Kidney glomerular epithelial cell (primary cell): ENCODE measurements around the gene SLC35B3.
A peak's percentile ranks its signal among the peaks of the same experiment; 100 is the strongest.
"Not testable (repeated sequence)": the region's sequence is repeated elsewhere in the genome, so short reads cannot be mapped to it uniquely, and the experiment has no call there.

Experiments used
- DNase-seq: peaks from one replicate; lab custom pipeline; 2025; lab: John Stamatoyannopoulos, UW

The SLC35B3 gene

GRCh38 chr6:8435093-8435844 is at the start of gene SLC35B3:
SLC35B3 (minus strand) TSS chr6:8435545.
- DNase-seq = peak; percentile 85

GRCh38 chr6:8483650-8484049 is 48.3 kb upstream of the SLC35B3 start:
- no peak for DNase-seq

- DNase-seq = no peak
Observed at GRCh38 chr6:8481727-8482126, 46.4 kb upstream of the SLC35B3 start.

- no peak for DNase-seq
Observed at GRCh38 chr6:8478418-8478817, 43.1 kb upstream of the SLC35B3 start.

DNA sequence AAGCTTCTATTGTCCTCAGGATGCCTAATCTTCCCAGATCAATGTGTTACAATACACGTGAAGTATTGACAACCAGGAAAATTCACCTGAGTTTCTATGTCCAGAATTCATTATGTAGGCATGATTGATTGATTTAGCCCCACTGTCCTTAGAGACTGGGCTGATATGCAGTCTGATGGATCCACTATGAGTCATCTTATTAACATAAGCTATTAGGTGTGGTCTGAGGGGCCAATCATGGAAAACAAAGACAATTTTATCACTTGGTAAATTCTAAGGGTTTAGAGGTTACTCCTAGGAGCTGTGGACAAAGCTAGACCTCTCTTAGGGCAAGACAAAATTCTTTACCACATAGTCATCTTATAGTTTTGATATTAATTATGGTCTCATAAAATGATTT is 41.3 kb upstream of the SLC35B3 start:
- DNase-seq = no peak

DNA sequence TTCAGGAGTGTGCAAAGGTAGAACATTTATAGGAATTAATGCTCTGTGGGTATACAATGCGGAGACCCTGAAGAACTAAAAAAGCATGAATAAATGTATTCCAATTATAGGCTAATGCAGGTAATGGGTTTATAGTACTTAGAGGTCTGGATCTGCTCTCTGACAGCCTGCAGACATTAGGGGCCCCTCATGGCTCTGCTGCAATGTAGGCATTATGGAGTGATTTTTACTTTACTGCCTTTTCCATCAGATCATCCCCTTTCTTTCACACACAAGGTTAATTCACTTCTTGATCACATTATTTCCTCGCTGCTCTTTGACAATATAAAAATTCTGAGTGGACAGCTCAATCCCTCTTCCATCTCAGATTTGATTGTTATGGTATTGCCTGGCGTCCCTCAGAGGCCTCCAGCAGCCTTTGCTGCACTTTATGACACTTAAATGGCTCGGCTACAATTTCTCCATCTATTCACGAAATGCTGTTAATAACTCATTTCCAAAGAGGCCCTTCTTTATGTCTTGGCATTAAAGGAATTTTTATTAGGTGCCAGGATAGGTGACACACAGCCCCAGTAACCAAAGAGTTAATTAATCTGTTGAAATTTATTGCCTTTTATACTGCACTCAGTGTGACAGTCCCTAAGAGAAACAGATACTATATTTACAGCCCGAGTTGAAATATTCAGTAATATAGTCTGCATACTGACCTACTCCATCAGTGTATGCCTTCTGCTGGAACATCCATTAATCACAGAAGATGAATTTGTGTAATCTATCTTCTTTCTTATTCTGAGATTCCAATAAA is 33.4 kb upstream of the SLC35B3 start:
- no peak for DNase-seq

DNA sequence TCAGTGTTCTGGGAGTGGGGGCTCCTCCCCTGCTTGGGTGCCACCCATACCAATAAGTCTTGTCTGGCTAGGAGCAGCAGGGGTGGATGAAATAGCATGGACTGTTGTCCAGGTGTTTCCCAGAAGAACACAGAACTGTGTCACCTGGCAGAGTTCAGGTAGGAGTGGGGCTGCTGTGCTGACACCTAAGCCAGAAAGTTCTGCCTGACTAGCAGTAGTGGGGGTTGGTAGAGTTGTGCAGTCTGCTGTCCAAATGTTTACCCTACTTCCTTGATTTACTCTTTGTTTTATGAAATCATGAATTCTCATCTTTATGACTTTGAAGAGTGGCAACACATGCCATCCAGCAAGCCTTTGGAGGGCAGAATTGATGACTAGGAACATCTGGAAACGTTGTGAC is 27.3 kb upstream of the SLC35B3 start:
- no peak for DNase-seq

- DNase-seq = no peak
Observed at GRCh38 chr6:8462169-8462568, 26.8 kb upstream of the SLC35B3 start.

DNA sequence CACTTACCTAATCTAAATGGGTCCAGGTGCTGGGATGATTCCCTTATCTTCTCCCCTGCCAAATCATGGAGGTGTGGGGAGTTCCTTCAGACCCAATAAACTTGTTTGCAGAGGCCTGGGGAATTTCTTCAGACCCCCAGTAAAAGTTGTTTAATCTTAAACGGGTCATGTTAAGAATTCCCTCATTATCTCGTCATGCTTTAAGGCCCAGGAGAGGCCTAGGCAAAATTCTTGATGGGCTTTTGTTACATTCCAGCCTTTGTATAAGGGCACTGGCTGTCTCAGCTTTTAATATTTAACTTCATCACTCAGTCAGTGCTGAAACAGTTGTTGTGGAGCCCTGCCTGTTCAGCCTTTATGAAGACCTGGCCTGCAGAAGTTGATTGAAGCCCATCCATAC is 11.0 kb upstream of the SLC35B3 start:
- DNase-seq = peak; percentile 80

DNA sequence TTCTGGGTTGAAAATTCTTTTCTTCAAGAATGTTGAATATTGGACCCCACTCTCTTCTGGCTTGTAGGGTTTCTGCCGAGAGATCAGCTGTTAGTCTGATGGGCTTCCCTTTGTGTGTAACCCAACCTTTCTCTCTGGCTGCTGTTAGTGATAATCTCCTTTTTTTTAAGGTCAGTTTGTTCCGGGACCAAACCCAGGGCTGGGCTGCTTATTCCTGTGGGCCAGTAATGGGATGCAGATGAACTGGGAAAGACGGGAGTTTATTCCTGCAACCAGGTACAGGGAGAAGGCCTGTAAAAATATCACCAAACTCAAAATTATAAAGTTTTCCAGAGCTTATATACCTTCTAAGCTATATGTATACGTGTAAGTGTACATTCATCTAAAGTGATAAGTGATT is 10.6 kb upstream of the SLC35B3 start:
- DNase-seq = not testable (repeated sequence)

DNA sequence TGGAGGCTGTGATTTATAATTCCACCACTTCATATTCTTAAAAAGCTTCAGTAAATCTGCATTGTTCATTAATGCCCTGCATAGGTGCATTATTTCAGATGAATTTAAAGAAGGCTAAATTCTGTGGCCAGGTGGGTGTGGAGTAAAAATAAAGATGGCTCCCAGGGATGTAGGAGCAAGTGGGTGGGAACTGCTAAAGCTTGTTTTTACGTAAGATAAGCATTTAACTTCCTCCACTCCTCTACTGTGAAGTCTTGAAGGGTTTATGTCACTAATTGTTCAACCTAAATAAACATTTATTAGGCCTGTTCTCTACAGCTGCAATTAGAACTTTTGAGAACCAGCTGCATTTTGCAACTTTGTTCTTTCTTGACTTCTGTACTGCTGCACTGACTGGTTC is 6.8 kb upstream of the SLC35B3 start:
- DNase-seq = no peak

- DNase-seq = no peak
Observed at GRCh38 chr6:8441452-8441851, 6.1 kb upstream of the SLC35B3 start.

DNA sequence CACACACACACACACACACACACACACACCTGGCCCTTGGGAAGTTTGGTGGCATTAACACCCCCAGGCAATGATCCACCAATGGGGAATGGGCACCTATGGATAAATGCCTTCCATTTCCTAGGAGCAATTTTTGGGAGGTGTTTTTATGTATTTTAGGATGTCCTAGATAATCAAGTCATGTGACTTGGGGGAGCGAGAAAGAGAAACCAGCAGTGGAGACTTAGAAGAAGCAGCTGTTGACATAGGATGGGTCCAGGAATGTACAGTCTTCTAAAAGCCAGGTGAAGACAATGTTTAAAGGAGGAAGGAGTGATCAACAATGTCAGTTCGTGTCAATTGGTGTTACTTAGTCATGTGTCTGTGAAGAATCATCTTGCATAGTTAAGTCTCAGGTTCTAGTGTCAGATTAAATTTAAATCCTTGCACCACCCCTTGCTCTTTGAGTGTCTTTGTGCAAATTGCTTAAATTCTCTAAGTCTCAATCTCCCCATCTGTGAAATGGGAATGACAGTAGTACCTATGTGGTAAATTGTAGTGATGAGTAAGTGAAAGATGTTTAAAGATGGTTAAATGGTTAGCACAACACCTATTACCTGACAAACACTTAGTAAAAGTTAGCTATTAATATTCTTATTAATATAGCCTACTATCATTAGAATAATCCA is 4.4 kb upstream of the SLC35B3 start:
- DNase-seq = no peak

GRCh38 chr6:8437813-8438212 is 2.5 kb upstream of the SLC35B3 start:
- no peak for DNase-seq

GRCh38 chr6:8436966-8437365 is 1.6 kb upstream of the SLC35B3 start:
- DNase-seq = peak; percentile 26

DNA sequence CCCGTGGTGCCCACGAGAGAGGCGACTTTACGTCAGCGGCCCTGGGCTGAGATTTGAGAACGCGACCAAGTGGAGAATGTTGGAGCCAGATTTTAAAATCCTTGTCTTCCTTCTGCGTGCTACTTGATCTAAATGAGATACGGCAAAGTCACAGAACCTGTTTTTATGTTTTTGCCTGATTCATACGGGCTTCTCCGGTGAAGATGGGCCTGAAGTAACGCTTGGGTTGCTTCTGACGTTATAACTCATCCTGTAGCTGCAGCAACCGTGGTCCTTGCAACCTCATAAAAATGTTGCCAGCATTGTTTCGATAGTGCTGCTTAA is 462 bp upstream of the SLC35B3 start:
- peak; percentile 80 for DNase-seq

GRCh38 chr6:8434727-8435092 is 635 bp downstream of the SLC35B3 start:
- peak; percentile 50 for DNase-seq

- DNase-seq = peak; percentile 10
Observed at GRCh38 chr6:8432614-8433013, 2.7 kb downstream of the SLC35B3 start.

GRCh38 chr6:8429821-8430220 is 5.5 kb downstream of the SLC35B3 start:
- no peak for DNase-seq

DNA sequence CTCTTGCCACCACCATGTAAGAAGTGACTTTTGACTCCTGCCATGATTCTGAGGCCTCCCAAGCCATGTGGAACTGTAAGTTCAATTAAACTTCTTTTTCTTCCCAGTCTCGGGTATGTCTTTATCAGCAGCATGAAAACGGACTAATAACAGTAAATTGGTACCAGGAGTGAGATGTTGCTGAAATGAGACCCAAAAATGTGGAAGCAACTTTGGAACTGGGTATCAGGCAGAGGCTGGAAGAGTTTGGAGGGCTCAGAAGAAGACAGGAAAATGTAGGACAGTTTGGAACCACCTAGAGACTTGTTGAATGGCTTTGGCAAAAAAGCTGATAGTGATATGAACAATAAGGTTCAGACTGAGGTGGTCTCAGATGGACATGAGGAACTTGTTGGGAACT is 8.8 kb downstream of the SLC35B3 start:
- DNase-seq = not testable (repeated sequence)

GRCh38 chr6:8420031-8420588 is 15.2 kb downstream of the SLC35B3 start:
- DNase-seq = no peak

GRCh38 chr6:8415913-8416312 is 19.4 kb downstream of the SLC35B3 start:
- DNase-seq = no peak

- no peak for DNase-seq
Observed at GRCh38 chr6:8415280-8415679, 20.1 kb downstream of the SLC35B3 start.
